Inflammatory macrophage (primary cell): ENCODE results near the gene AMDHD2.
"Not testable (repeated sequence)": the region's sequence is repeated elsewhere in the genome, so short reads cannot be mapped to it uniquely, and the experiment has no call there.

ENCODE experiments used
- DNase-seq, 2 donors: peaks; one replicate each; pipeline ENCODE4 v3.0.0-alpha.2; 2020 to 2022

Gene AMDHD2

DNA sequence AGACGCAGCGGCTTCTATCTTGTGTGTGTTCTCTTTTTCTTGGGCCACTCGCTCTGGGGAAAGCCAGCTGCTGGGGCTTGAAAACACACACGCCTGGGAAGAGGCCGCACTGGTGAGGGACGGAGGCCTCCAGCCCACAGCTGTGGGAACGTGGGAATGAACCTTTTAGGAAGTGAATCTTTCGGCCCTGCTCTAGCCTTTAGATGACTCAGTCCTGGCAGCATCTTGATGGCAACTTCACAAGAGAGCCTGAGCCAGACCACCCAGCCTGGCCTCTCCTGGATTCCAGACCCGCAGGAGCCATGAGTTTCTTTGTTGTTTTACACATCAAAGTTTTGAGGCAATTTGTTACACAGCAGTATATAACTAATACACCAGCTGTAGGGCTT, 15.4 kb downstream of the AMDHD2 start:
- DNase-seq: peak; percentile 86 to 95

DNA sequence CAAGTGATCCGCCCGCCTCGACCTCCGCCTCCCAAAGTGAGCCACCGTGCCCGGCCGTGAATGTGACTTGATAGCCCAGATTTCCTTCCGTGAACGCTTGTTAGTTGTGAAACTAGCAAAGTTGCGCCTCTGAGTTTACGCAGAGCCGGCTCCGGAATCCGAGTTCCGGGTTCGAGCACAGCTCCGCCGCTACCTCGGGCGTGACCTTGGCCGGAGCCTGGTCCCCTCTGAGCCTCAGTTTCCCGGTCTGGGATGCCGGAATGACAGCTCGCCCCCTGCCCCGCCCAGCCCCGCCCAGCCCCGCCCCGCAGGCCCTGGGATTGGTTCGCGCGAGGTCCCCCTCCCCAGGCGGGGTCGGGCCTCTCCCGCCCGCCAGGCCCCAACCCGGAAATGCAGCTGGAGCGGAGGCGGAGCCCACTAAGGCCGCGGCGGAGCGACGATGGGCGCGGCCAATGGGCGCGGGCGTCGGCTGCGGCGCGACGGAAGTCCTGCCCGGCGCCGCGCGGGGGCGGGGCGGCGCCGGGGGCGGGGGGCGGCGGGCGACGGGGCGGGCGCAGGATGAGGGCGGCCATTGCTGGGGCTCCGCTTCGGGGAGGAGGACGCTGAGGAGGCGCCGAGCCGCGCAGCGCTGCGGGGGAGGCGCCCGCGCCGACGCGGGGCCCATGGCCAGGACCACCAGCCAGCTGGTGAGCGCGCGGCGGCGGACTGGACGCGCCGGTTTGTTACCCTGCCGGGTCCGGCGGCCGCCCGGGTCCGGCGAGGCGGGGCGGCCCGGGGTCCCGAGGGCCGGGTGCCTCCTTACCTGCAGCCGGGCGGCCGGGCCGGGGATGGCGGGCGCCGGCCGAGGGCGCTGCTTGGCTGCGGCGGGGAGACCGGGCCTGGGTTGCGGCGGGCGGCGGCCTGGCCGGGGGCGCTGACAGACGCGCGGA, 17.5 kb downstream of the AMDHD2 start, which contains the start of gene PDPK1:
TSS of gene PDPK1 (plus strand) at position 571 of the 929 bp plus-strand sequence. CDS start at position 663, 92 bp downstream.
- DNase-seq: peak; percentile 98 to 99

DNA sequence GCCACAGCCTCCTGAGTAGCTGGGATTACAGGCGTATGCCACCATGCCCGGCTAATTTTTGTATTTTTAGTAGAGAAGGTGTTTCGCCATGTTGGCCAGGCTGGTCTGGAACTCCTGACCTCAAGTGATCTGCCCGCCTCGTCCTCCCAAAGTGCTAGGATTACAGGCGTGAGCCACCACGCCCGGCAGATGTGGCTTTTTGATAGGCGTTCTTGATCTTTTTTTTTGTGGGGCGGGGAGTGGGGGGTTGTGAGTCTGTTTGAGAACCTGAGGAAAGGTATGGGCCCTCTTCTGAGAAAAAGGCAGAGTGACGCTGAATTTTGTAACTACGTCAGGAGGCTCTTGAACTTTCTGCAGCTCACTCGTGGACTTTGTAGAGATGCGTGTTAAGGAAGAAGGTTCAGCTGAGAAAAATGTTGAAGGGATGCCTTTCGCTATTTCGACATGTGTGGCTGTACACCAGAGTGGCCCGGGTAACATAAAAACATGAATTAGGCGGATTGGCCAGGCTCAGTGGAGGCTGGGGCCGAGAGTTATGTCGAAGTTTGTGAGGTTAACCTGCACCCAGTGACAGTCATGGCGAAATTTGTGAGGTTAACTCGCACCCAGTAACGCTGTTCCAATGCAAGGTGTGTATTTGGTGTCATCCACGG, 19.1 kb downstream of the AMDHD2 start:
- not testable (repeated sequence) for DNase-seq

DNA sequence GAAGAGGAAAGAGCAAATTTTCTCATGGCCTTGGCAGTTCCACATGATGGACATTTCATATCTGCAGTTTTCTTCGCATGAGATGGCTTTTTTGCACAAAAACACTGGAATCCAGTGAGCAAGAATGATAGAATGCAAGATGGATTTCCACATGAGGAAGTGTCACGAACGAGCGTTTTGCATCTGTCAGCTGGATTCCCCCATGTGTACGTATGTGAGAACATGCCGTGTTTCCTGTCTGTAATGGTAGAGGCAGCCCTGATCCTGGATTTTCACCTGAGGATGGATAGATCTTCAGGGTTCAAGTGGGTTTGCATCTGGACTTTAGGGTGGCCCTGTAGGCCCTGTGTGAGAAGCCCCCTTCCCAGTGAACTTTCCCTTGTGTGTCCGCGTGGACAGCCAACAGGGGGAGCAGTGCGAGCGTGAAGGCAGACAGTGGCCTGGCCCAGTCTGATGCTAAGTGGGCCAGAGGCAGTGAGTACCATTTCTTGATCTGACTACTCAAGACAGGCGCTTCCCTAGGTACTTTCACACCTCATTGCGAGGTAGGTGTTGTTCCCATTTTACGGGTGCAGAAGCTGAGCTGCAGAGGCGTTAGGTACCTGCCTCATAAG, 19.8 kb downstream of the AMDHD2 start:
- DNase-seq: peak in 1 of 2 donors; percentile 21

DNA sequence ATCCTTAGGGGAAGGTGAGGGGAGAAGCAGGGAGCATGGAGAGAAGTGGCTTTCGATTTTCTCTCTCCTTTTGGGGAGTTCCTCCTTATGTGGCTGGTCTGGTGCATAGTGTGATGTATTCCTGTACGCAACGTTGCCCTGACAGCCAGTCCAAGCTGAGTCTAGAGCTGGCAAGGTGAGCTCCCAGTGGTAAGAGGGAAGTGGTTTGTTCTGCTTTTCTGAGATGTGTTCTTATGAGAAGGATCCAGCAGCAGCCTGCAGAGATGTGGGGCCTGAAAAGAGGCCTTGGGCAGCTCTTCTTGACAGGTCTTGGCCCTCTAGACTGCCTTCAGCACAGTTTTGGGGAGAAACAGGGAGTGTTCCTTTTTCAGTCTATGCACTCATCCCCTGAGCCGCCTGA, 20.7 kb downstream of the AMDHD2 start:
- DNase-seq: peak in 1 of 2 donors; percentile 20

DNA sequence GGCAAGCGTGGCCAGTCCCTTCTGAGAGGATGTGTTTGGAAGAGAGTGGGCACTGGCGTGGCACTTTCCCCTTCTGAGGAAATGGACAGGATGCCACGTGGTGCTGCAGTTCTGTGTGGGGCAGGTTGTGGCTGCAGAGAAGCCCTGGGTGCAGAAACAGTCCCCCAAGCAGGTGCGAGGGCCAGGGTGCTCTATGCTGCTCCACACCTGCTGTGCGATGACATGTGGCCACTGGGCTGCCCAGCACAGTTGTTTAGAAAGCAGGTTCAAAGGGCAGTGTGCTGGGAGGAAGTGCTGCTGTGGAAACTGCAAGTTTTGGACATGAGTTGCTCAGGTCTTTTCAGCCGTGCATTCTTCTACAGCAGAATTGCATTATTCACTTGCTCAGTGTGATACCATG, 21.2 kb downstream of the AMDHD2 start:
- not testable (repeated sequence) for DNase-seq

DNA sequence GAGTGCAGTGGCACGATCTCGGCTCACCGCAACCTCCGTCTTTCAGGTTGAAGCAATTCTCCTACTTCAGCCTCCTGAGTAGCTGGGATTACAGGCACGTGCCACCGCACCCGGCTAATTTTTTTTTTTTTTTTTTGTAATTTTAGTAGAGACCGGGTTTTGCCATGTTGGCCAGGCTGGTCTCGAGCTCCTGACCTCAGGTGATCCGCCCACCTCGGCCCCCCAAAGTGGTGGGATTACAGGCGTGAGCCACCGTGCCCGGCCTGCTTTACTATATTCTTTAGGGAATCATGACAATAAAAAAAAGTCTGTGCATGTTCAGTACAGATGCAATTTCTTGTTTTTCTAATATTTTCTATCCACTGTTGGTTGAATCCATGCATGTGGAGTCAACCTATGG, 23.6 kb downstream of the AMDHD2 start:
- DNase-seq: not testable (repeated sequence)

DNA sequence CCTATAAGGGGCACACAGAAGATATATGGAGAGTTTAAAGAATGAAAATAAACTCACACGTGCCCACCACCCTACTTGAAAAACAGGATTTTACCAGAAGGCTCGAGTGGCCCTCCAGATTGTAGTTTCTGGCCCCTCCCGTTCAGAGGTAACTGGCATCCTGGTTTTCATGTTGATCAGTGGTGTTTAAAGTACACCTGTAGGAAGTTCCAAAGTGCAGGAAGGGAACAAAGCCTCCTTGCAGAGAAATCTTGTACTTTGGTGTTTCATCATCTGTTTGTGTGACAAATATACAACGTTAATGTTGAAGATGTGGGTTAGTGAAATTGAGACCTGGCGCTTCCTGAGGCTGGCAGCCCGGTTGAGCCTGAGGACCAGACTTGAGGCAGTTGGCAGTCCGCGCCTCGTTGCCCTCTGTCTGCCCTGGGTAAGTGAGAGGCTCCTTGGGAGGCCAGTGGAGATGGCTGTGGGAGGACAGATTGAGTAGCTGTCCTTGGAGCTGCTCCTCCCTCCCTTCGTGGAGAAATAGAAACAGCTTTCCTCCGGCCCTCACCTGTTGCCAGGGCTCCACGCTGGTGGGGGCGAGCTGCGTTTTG, 30.2 kb downstream of the AMDHD2 start:
- not testable (repeated sequence) for DNase-seq

DNA sequence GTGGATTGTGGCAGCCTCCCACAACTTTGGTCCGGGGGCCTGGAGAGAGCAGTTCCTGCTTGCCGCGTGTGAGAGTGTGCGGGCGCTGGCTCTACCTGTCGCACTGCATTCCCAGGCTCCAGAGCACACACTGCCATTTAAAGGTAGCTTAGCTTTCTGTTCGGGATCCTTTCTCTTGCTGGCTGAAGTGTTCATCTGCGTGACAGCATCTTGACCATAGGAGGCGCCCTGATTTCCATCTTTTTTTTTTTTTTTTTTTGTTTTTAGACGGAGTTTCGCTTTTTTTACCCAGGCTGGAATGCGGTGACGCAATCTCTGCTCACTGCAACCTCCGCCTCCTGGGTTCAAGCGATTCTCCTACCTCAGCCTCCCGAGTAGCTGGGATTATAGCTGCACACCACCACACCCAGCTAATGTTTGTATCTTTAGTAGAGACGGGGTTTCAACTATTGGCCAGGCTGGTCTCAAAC, 31.3 kb downstream of the AMDHD2 start:
- not testable (repeated sequence) for DNase-seq

DNA sequence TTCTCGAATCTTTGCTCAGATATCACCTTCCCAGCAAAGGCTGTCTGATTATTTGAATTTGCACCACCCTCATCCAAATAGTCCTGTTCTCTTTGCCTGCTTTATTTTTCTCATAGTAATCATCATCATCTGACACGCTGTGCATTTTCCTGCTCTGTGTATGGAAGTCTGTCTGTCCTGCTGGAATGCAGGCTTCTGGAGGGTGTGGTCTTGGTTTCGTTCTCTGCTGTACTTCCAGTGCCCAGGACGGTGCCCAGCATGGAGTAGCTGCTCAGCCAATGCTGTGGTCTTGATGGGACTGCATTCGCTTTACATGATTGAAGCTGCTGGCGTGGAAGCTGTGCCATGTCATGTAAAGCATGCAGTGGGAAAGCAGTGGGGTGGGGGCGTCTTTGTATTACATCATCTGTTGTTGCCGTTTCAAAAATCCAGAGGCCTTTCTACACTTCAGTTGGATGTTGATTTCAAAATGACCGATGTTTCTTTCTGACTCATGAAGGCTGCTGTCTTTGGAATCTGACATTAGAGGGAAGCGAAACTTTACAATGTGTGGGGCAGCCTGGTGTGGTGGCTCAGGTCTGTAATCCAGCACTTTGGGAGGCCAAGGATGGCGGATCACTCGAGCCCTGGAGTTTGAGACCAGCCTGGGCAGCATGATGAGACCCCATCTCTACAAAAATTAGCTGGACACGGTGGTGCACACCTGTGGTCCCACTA, 34.7 kb downstream of the AMDHD2 start:
- DNase-seq: not testable (repeated sequence)

DNA sequence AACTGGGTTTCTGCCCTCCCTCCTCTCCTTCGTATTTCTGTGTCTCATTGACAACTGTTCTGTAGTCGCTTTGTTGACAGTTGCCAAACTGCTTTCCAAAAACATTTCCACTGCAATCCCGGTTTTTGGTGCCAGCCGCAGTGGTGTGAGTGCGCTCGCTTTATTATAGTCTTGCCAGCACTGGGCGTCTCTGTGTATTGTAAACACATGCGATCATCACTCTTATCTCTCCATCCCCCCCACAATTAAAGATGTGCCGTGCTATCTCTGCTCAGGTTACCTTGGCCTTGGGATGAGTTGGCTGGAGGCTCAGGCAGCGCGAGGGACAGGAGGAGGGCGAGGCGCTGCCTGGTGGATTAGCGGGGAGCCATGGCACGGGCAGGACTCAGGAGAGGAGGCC, 37.0 kb downstream of the AMDHD2 start:
- not testable (repeated sequence) for DNase-seq

DNA sequence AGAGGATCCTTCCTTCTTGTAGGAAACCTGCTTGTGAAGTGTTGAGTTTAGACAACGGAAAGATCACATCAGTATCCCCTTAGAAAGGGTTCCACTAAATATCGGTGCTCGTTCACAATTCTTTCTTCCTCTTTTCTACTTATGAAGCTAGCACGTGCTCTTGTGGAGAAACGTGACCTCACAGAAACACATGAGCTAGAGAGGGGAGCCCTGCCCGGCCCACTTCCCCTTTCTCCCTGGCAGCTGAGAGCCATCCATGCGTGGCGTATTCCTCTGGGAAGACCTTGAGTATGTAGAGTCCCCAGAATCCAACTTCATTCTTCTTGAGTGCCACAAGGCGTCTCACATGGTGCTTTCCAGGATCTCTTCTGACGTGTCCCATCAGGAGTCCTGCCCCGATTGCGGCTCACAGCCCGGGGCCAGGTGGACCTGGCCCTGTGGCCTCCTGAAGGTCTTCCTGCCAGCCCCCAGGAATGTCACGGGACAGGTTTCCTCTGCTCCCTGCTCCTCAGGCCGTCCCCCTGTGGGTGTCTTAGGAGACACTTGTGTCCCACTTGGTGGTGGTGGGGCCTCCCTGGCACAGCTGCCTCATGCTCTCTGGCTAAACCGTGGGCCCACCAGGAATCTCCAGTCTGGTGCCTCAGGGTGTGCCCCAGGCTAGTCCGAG, 40.1 kb downstream of the AMDHD2 start:
- DNase-seq: not testable (repeated sequence)

DNA sequence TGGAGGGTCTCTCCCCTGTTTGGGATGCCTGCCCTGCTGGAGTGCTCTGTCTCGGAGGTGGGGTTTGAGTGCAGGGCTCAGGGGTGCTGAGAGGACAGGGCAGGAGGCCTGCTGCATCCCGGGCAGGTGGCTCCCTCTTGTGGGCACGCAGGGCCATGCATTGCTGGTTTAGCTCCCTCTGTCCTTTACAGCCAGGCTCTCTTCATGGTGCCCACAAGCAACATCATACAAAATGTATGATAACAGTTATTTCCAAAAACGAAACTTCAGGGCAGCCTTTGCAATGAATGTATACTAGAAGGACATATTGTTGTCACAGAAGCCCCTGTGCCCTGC, 40.6 kb downstream of the AMDHD2 start:
- not testable (repeated sequence) for DNase-seq

DNA sequence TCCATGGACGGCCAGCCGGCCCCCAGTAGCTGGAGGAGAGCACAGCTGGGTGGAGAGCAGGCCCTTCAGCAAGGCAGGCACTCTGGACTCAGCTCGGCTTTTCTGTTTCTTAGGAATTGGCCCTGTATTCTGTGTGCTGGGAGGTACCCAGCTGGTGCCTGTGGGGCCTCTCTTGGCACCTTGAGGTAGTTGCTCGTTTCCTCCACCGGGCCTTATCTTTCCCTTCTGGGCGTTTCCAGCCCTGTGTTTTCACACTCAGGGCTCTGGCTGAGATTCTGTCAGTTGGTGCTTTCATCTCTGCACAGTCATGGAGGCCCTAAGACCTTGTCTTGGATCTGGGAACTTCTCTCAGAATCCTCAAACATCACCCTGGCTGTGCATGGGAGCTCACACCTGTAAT, 47.3 kb downstream of the AMDHD2 start:
- DNase-seq: not testable (repeated sequence)

DNA sequence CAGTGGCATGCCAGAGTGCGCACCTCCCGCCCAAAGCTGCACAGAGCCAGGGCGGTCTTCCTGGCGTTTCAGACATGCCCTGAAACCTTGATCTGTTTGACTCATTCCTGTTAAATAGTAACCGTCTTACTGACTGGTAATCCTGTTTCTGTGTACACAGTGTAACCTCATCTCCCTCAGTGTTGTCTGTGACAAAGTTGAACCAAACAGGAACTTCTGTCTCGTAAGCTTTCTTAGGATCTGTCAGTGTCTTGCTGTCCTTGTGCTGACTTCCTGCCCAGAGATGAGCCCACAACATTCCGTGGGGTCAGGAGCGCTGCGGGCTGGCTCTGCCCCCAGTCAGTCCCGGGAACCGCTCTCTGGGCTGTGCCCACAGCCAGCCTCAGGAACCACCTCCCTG, 48.4 kb downstream of the AMDHD2 start:
- DNase-seq: not testable (repeated sequence)

DNA sequence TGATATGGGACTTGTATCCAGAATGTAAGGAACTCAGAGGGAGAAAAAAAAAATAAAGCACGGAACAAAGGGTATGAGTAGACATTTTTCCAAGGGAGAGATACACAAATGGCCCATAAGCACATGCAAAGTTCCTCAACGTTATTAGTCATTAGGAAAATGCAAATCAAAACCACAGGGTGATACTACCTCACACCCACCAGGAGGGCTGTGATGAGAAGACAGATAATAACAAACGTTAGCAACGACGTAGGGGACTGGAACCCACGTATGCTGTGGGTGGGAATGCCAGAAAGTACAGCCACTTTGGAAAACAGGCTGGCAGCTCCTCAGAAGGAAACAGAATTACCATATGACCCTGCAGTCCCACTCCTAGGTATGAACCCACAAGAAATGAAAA, 52.5 kb downstream of the AMDHD2 start:
- DNase-seq: not testable (repeated sequence)

DNA sequence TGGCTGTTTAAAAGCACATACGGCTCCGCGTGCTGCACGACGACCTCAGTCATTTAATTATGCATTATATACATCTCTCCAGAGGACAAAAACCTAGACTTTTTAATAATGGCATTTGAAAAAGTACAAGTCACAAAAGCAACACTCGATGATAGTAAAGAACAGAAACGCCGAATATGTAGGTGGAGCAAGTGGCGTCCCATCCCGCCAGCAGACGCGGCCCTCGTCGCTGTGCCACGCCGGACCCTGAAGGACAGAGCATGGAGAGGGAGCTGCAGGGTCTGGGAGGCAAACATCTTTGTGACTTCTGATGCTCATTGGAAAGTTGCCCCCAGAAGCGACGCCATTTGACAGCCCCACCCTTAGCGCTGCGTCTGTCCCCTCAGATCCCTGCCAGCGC, 55.7 kb downstream of the AMDHD2 start:
- not testable (repeated sequence) for DNase-seq

DNA sequence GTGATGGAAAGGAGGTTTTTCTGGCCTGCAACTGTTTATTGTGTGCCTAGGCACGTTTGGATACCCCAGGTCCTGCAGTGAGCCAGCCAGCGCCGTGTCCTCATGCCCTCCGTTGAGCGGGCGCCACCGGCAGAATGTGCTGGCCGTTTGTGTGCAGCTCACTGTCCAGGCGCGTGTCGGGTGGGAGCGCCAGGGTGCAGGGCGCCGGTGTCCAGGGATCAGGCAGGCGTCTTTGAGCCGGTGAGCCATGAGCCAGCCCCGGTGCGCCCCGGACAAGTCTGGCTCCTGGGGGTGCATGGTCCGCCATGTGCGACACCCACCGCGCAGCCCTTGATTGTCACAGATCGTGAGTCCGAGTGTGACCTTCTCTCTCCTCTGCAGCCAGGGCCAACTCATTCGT, 56.9 kb downstream of the AMDHD2 start:
- DNase-seq: not testable (repeated sequence)

DNA sequence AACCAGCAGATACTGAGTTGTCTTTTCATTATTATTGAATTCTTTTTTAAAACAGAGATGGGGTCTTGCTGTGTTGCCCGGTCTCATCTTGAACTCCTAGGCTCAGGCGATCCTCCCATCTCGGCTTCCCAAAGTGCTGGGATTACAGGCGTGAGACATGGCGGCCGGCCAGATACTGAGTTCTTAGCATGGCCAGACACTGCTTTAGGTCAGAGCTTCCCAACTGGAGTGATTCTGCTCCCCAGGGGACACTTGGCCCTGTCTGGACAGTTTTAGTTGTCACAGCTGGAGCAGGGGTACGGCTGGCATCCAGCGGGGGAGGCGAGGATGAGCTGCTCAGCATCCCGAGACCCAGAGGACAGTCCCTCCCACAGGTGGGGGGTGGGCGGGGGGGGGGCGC, 58.7 kb downstream of the AMDHD2 start:
- DNase-seq: not testable (repeated sequence)

DNA sequence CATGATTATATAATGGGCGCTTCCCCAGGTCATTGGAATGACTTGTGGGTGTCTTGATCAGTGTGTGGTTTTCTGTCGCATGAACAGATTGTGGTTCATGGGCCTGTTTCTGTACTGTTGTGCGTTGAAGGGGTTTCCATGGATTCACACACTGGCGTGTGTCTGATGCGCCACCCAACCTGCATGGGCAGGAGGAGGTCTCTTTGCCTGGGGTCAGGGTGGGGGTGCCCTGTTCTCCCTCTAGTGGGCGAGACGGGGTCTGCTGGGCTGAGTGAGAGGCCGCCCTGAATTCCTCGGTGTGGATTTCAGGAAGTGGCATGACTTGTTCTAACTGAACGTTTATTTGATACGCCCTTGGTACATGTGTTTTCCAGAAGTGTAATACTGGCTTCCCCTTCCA, 60.0 kb downstream of the AMDHD2 start:
- DNase-seq: peak; percentile 9 to 22

DNA sequence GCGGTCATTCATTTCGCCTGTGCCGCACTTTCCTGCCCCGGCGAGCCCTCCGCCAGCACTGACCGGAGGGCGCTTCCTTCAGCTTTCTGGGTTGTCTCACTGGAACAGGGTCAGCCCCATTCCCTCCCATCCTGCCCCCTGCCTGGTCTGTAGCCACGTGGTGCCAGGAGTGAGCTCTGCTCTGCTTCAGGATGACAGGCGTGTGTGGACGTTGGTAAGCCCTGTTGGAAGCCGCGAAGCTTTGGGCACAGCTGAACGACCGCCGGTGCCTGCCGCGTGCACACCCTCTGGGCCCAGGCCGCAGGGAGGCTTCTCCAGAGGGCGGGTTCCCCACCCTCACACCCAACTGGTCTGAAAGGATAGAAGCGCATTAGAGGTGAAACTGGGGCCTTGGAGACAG, 60.6 kb downstream of the AMDHD2 start:
- DNase-seq: not testable (repeated sequence)
